IPS DF 4.7 (cell line): ENCODE data around the gene GNG2.

Experiments
- DNase-seq: peaks from one replicate; pipeline ENCODE4 v3.0.0-alpha.2; 2013; ENCODE audit warnings: low spot score; ENCODE audit errors: extremely low read depth

GNG2 gene

GRCh38 chr14:51860164-51860824 lies at the start of gene GNG2:
TSS of gene GNG2 (plus strand) at chr14:51860612. CDS start at chr14:51950679, 90,067 bp downstream.
- DNase-seq: no peak

- DNase-seq: no peak
Measured at GRCh38 chr14:51811706-51812105, 48.7 kb upstream of the GNG2 start.

GRCh38 chr14:51816031-51816430 lies 44.4 kb upstream of the GNG2 start:
- DNase-seq: no peak

DNA sequence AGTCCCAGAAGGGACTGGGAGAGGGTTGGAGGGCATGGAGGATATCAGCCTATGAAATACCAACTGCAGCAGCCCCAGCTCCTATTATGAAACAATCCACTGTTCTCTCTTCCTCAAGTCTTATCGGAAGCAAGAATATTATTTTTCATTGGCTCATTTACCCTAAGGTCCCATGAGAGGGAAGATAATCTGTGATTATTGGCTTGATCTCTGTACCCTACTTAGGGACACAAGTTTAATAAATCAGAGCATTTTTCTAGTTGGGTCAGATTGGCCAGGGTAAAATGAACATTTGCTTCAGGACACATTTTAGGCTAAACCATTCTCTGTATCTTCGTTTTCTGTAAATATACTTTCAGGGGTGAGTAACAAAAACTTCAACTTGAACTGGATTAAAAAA lies 43.1 kb upstream of the GNG2 start:
- no peak for DNase-seq

DNA sequence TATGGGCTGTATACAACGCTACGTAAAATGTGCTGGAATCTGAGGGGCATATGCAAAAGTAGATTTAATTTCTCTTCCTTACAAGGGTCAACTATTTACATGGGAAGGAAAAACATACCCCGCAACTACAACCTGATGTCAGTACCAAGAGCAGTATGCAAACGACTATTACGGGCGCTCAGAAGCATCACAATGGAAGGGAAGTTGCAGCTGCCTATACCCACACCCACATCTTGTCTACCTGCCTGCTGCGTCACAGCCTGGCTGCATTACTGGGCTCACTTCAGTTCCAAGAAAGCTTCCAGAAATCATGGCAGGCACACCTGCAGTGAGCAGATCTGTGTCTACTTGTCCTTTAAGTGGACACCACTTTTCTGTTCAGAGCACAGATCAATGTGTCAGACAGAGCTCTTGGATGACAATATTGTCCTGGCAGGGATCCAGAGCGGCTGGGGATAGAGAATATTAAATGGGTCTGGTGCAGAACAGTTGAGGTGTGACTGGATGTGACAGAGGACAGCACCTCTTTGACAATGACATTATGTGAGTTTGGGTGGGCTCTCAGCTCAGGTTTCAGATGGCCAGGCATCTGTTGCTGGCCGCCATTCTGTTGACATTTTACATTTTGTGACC lies 41.5 kb upstream of the GNG2 start:
- DNase-seq: no peak

DNA sequence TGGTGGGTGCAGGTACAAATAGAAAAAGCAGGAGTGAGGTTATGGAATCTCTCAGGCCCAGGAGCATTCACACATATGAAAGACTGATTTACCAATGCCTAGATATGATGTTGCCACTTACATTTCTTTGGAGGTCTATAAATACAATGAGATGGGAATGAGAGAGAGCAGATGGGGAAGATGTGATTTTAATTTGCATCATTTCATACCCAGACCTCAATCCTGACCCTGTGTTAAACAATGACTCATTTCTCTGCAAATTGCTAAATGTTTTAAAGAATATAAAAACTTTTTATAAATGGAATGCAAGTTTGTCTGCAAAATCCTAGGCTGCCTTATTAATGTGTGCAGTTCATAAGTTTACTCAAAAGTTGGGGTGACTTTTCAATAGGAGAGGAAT lies 38.6 kb upstream of the GNG2 start:
- DNase-seq: no peak

- no peak for DNase-seq
Measured at GRCh38 chr14:51822499-51822898, 37.9 kb upstream of the GNG2 start.

DNA sequence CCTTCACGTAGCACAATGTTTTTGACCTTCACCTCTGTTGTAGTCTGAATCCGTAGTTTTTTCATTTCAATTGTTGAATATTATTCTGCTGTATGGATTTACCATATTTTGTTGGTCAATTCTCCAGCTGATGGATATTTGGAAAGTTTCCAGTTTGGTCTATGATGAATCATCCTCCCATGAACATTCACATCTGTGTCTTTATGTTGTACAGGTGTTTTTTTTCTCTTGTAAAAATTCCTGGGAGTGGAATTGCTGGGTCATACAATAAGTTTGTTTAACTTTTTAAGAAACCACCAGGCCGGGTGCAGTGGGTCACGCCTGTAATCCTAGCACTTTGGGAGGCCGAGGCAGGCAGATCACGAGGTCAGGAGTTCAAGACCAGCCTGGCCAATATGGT lies 36.7 kb upstream of the GNG2 start:
- DNase-seq: no peak

DNA sequence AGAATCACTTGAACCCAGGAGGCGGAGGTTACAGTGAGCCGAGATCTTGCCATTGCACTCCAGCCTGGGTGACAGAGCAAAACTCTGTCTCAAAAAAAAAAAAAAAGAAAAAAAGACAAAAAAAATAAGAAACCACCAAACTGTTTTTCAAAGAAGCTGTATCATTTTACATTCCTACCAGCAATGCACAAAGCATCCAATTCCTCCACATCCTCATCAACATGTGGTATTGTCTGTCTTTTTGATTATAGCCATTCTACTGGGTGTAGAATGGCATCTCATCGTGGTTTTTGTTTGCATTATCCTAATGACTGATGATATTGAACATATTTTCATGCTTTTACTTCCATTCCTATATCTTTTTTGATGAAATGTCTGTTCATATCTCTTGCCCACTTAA lies 36.2 kb upstream of the GNG2 start:
- no peak for DNase-seq

DNA sequence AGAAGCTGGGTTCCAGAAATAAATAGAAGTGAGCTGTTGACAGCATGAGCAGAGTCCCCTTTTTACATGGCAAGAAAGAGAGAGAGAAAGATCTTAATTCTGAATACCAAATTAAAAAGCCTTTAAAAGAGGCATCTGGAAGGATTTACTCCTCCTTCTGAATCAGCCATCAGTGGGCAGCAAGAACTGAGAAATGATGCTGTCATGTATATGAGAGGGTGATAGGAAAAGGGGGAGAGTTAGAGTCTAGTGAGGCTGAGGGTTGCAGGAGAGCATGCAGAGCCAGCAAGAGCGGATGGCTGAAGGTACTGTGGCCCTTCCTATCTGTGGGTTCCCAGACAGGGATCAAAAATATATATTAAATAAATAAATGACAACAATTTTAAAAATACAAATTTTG lies 34.5 kb upstream of the GNG2 start:
- no peak for DNase-seq

- DNase-seq: no peak
Measured at GRCh38 chr14:51828017-51828797, 32.2 kb upstream of the GNG2 start.

DNA sequence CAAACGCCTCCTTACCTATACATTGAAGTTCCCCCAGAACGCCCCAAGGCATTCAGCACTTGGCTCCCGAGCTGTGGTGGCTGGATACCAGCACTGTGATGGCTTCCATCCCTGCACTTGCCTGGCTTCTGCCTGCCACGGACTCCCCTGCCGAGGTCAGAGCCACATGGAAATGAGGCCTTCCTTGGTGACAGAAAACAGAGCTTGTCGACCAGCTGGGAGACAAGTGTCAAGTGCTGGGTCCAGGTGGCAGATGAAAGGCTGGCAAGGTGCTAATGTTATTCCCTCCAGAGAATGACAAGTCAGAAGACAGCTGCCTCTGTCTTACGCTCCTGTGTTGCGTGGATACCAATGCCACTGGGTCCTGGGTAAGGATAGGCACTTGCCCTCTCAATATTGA lies 26.2 kb upstream of the GNG2 start:
- no peak for DNase-seq

DNA sequence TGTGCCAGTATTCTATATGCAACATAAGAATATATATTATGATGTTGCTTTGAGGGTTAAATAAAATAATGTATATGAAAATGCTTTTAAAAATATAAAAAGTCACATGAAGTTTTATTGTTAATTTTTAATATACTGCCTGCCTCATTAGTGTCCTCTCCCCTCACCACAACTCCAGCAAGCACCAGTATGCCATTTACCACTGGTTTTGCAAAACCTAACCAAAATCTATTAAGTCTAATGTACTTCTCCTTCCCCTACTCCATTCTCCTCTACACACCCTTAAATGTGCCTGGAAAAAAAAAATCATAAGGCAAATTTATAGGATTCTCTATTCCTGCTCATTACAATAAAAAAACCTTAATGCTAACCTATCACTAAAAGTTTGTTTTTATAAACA lies 24.0 kb upstream of the GNG2 start:
- no peak for DNase-seq

DNA sequence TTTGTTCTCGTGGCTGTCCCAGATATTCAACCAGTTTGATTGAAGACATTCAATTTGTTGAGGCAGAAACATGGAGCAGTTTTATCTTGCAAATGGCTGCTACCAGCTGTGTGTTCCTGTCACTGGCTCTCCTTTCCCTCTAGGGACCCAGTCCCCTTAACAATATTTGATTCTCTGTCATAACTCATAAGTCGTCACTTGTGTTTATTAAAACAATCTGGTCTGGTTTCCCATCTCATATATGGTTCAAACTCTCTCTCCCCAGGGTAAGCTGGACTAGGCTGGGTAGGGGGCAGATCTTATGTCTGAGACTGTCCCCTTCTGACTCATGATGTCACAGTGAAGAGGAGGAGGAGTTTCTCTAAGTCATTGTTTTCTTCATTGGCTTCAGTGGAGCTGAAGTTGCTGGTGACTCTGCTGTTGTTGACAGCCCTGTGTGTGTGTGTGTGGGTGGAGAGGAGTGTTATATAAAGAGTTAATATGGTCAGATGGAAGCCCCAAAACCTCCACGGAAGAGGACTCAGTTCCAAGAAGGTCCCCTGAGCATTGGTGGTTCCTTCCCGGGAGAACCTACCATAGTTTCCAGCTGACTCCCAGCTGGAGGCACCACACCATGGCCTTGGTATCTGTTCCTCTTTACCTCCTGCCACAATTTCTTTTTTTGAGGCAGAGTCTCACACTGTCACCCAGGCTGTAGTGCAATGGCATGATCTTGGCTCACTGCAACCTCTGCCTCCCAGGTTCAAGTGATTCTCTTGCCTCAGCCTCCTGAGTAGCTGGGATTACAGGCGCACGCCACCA lies 16.1 kb upstream of the GNG2 start:
- no peak for DNase-seq

DNA sequence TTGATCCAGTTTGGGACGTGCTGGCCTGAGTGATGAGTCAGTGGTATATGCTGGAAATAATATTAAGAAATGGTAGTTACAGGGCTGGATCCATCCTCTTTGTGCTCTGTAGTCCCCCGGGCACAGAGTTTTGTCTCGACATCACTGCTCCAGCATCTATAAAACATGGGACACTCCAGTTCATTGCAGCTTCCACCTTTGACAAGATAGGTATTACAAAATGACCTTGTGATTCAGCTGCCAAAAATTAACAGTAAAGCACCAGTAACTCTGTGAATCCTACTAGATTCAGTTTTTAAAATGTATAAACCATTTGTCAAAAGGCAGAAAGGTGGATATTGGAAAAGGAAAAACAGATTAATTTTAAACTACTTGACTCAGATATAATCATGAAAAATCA lies 14.6 kb upstream of the GNG2 start:
- DNase-seq: no peak

DNA sequence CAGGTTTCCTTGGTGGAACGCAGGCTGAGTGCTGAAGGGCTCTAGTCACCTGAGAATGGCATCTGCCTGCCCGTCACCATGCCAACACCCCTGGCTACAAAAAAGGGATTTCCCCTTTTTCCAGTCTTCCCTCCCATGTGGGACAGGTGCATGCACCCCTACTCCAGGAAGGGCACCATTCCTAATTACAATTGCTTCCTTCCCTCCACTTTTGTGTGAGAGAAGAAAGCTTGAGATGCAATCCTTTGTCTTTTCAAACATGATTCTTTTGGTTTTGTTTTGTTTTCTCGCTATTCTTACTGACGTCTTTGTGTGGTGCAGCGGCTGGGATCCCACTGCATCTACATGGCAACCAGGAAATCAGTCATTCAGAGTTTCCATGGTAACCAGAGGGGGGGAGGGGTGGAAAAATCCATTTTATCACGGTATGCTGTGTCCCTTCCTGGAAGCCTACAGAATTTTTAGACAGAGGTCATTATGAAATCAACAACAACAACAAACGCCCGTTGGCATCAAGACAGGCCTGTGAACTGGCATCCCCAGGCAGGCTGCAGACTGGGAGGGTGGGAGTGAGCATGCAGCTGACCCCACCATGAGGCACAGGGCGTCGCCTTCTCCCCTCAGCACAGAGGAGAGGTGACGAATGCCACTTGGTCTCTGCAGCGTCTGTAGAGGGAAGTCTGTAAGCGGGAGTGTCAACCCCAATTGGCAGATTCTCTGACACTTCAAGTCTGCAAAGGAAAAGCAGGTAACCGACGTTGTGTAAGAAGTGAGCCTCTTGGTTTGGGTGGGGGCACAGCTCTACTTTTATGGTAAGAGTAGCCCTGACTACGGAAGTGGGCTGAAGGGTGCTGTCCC lies 13.6 kb upstream of the GNG2 start:
- DNase-seq: no peak

DNA sequence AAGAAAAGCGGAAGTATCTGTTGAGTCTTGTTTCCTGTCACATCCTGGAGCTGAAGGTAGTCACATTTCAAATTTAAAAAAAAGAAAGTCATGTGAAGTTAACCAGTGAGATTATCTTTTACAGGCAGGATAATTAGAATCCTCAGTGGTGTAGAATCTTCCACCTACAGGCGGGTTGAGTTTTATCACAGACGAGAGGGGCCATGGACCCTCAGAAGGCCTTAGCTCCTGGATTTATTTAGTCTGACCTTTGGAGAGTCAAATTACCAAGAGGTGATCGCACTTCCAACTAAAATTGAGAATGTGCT lies 13.0 kb upstream of the GNG2 start:
- no peak for DNase-seq

DNA sequence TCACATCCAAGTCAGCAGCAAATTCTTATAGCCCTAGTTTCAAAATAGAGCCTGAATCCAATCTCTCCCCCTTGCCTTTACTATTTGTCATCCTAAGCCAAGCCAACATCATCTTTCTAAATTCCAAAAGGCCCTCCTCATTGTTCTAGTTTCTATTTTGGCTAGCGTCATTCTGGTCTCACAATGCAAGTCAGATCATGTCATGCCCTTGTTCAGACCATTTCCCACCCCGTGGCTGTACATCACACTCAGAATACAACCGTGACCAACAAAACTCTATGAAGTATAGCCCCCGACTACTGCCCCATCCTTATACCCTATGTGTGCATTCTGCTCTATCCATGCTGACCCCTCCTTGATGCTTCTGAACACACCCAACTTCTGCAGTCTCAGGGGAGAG lies 12.3 kb upstream of the GNG2 start:
- DNase-seq: no peak

DNA sequence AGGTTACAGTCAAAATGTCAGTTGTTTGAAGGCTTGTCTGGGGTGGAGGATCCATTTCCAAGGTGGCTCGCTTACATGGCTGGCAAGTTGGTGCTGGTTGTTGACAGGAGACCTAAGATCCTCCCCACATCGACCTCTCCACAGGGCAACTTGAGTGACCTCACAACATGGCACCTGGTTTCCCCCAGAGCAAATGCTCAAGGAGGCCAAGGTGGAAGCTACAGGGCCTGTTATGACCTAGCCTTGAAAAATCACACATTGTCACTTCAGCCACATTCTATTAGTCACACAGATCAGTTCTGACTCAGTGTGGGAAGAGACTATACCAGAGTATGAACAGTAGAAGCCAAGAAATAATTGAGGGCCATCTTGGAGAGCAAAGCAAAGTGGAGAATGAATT lies 11.3 kb upstream of the GNG2 start:
- no peak for DNase-seq

DNA sequence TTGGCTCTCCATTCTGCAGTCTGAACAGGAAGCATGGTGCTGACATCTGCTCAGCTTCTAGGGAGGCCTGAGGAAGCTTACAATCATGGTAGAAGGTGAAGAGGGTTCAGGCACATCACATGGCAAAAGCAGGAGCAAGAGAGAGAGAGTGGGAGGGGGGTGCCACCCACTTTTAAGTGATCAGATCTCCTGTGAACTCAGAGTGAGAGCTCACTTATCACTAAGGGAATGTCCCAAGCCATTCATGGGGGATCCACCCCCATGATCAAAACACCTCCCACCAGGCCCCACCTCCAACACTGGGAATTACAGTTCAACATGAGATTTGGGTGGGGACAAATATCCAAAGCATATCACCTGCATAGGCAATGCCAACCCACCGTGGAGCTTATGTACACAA lies 9.8 kb upstream of the GNG2 start:
- DNase-seq: no peak

GRCh38 chr14:51852541-51852940 lies 7.9 kb upstream of the GNG2 start:
- no peak for DNase-seq
